ENCODE measurements around the gene MAL. TPM values are rescaled to one million over a fixed set of nuclear protein-coding genes. Genes with fewer than 3 reads are reported as not detected.
A peak's percentile ranks its signal among the peaks of the same experiment; 100 is the strongest.

The MAL gene
- total RNA-seq, 1 donor from 2014 or later, result 0.41 TPM

GRCh38 chr2:94986392-94986963 is 39.0 kb upstream of the MAL start:
- H3K36me3 Mint-ChIP-seq (ENCODE audit: low read depth, unreplicated experiment), result no peaks in the 10 kb centered on the region
- Histone ChIP-seq H2AFZ (ENCODE audit: low read depth, low read length) (no peak overlapping the region), H3K9ac (ENCODE audit: low read length) (no peak overlapping the region), H3K36me3 (ENCODE audit: insufficient read depth, low read length) (no peaks in the 10 kb centered on the region), H3K4me2 (ENCODE audit: low read length) (no peak overlapping the region), H3K4me1 (ENCODE audit: insufficient read depth, low read length) (no peaks in the 10 kb centered on the region), H3K4me3 (ENCODE audit: insufficient read depth, low read depth, low read length) (no peak overlapping the region), H4K20me1 (ENCODE audit: insufficient read depth, low read length) (no peaks in the 10 kb centered on the region), H3K79me2 (ENCODE audit: insufficient read depth, low read length) (no peaks in the 10 kb centered on the region), H3K9me3 (ENCODE audit: insufficient read depth, low read depth, low read length) (no peaks in the 10 kb centered on the region), H3K27me3 (ENCODE audit: insufficient read depth, low read length) (no peaks in the 10 kb centered on the region), H3K27ac (ENCODE audit: low read depth, low read length) (no peak overlapping the region)
- no peak overlapping the region for H3K27ac Mint-ChIP-seq (ENCODE audit: unreplicated experiment)
- DNase-seq (ENCODE audit: low read depth), result peak; percentile 35
- no peaks in the 10 kb centered on the region for H3K9me3 Mint-ChIP-seq (ENCODE audit: unreplicated experiment)
- peaks cover 23% of the 10 kb centered on the region for H3K27me3 Mint-ChIP-seq (ENCODE audit: low read depth, unreplicated experiment)
- TF ChIP-seq CTCF (IDR thresholded peaks at IDR 0.05; ENCODE audit: insufficient read depth, low read depth, low read length), result peak; percentile 82
- no peak for TF ChIP-seq EZH2 (IDR thresholded peaks at IDR 0.05; ENCODE audit: insufficient read depth, low read length)
- FAIRE-seq, result no peak
- H3K4me3 Mint-ChIP-seq (ENCODE audit: unreplicated experiment), result no peak overlapping the region
- peaks cover 3% of the 10 kb centered on the region for H3K4me1 Mint-ChIP-seq (ENCODE audit: low read depth, unreplicated experiment)

- Histone ChIP-seq H3K4me3 (ENCODE audit: insufficient read depth, low read depth, low read length) (no peak overlapping the region), H3K27me3 (ENCODE audit: insufficient read depth, low read length) (peaks cover 5% of the 10 kb centered on the region), H3K9ac (ENCODE audit: low read length) (no peak overlapping the region), H4K20me1 (ENCODE audit: insufficient read depth, low read length) (no peaks in the 10 kb centered on the region), H3K36me3 (ENCODE audit: insufficient read depth, low read length) (no peaks in the 10 kb centered on the region), H3K4me1 (ENCODE audit: insufficient read depth, low read length) (no peaks in the 10 kb centered on the region), H3K4me2 (ENCODE audit: low read length) (no peak overlapping the region), H2AFZ (ENCODE audit: low read depth, low read length) (no peak overlapping the region), H3K9me3 (ENCODE audit: insufficient read depth, low read depth, low read length) (no peaks in the 10 kb centered on the region), H3K79me2 (ENCODE audit: insufficient read depth, low read length) (no peaks in the 10 kb centered on the region), H3K27ac (ENCODE audit: low read depth, low read length) (no peak overlapping the region)
- no peaks in the 10 kb centered on the region for H3K36me3 Mint-ChIP-seq (ENCODE audit: low read depth, unreplicated experiment)
- H3K4me1 Mint-ChIP-seq (ENCODE audit: low read depth, unreplicated experiment), result peaks cover 3% of the 10 kb centered on the region
- no peak for TF ChIP-seq CTCF (IDR thresholded peaks at IDR 0.05; ENCODE audit: insufficient read depth, low read depth, low read length)
- TF ChIP-seq EZH2 (IDR thresholded peaks at IDR 0.05; ENCODE audit: insufficient read depth, low read length), result no peak
- no peak overlapping the region for H3K27ac Mint-ChIP-seq (ENCODE audit: unreplicated experiment)
- H3K27me3 Mint-ChIP-seq (ENCODE audit: low read depth, unreplicated experiment), result peaks cover 32% of the 10 kb centered on the region
- DNase-seq (ENCODE audit: low read depth), result no peak
- no peak for FAIRE-seq
- H3K9me3 Mint-ChIP-seq (ENCODE audit: unreplicated experiment), result no peaks in the 10 kb centered on the region
- no peak overlapping the region for H3K4me3 Mint-ChIP-seq (ENCODE audit: unreplicated experiment)
Observed at GRCh38 chr2:94987074-94988020, 38.2 kb upstream of the MAL start.
